ENCODE results near the gene TENM3.

TENM3 gene

DNA sequence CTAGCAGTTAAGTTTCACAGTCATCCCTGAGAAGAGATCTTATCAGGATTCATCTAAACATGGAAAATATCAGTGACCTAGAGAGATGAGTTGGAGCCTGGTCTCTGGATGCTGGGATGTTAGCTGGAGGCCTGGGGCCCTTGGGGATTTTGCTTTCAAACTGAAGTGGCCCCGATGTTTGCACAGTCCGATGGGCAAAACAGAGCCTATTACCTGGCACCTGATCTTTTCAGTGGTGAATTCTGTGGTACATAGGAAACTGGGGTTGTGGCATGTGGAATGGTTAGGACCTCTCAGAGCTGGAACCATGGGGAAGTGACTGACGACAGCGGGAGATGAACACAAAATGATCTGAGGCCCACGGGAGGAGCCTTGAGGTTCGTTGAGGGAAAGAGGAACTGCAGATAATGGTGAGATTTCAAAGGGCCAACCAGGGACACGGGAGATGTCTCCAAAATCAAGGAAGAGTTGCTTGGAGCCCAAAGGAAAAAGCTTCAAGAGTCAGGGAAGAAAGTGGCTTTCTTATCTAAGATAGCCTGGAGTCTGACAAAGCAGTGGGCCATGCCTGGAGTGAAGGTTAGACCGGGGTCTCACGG, 17.8 kb upstream of the TENM3 start:
- H3K4me3 ChIP-seq (ENCODE audit: low read depth, low read length): no peak overlapping the region
- DNase-seq (ENCODE audit: low read depth): no peak
- TF ChIP-seq, protein P1, sequence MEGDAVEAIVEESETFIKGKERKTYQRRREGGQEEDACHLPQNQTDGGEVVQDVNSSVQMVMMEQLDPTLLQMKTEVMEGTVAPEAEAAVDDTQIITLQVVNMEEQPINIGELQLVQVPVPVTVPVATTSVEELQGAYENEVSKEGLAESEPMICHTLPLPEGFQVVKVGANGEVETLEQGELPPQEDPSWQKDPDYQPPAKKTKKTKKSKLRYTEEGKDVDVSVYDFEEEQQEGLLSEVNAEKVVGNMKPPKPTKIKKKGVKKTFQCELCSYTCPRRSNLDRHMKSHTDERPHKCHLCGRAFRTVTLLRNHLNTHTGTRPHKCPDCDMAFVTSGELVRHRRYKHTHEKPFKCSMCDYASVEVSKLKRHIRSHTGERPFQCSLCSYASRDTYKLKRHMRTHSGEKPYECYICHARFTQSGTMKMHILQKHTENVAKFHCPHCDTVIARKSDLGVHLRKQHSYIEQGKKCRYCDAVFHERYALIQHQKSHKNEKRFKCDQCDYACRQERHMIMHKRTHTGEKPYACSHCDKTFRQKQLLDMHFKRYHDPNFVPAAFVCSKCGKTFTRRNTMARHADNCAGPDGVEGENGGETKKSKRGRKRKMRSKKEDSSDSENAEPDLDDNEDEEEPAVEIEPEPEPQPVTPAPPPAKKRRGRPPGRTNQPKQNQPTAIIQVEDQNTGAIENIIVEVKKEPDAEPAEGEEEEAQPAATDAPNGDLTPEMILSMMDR (conservative IDR thresholded peaks at IDR 0.05; ENCODE audit: low read depth, low read length): no peak

DNA sequence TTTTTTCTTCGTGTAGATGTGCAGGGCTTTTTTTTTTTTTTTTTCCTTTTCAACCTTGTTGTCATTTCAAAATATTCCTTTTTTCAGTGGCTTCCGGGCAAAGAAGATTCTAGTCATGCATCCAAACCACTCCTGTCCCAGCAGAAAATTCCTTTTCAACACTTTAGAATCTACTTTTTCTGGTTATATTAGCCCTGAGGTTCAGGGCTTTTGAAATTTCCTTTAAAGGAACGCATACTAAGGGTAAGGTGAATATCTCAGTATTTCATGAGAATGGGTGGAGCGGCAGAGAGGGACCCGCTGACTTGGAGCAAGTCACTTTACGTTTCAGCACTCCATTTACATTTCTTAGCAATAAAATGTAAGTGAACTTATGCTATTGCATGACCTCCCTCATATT, 15.6 kb upstream of the TENM3 start:
- DNase-seq (ENCODE audit: low read depth): no peak
- TF ChIP-seq, protein P1 (conservative IDR thresholded peaks at IDR 0.05; ENCODE audit: low read depth, low read length): no peak
- H3K4me3 ChIP-seq (ENCODE audit: low read depth, low read length): no peak overlapping the region

DNA sequence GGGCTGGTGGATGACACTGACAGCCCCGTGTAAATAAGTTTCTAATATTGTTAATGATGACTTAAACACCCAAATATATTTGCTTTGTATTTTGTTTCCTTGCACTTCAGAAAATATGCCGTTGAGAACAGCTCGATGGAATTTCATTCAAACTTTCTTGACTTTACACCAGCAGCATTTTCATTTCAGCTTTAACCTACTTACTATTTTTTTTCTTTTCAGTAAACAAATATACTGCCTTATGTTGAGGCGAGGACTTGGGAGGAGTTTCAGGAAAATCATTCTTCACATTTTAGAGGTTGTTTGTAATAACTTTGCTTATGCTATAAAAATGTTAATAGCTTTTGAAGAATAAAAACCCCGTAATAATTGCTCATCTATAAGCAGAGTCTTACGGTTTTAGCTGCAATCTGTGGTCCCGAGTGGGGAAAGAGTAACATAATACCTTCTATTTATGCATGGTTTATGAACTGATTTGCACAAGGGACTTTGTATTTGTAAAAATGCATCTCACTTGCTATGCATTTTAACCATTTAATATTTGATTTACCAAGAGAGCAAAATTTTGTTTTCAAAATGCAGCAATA, 14.1 kb upstream of the TENM3 start:
- DNase-seq (ENCODE audit: low read depth): no peak
- no peak overlapping the region for H3K4me3 ChIP-seq (ENCODE audit: low read depth, low read length)
- TF ChIP-seq, protein P1 (conservative IDR thresholded peaks at IDR 0.05; ENCODE audit: low read depth, low read length): no peak

DNA sequence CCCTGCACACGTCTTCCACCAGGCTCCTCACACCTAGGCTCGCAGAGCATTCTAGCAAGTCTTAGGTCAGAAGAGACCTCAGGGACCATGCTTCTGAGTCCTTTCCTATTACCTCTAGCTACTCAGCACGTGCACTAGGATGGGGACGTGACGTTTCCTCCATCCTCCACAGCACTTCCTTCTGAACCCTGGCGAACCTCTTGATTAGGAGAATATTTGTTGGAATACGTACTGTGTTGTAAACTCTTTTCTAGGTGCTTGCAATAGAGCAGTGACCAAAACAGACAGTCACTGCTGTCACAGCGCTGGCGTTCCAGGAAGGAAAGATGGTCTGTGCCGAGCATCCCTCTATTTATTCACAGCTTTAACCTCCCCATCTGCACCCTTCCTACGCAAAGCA, 12.9 kb upstream of the TENM3 start:
- TF ChIP-seq, protein P1 (conservative IDR thresholded peaks at IDR 0.05; ENCODE audit: low read depth, low read length): no peak
- no peak overlapping the region for H3K4me3 ChIP-seq (ENCODE audit: low read depth, low read length)
- DNase-seq (ENCODE audit: low read depth): no peak

DNA sequence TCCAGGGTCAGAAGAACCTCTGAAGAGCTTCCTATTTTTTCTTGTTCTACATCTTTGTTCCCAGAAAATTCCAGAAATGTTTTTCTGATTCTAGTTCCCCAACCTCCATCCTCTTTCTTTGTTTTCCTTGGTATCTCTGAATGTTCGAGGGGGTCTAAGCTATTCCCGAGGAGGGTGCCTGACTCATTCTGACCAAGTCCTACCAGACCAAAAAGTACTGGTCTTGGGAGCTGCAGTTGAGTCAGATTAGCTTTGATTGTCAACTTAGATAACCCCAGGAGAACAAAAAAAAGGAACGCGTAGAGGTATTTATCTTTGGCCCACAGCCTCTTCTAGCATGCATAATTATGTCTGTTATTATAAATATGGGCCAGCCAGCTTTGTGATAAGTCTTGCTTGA, 12.1 kb upstream of the TENM3 start:
- TF ChIP-seq, protein P1 (conservative IDR thresholded peaks at IDR 0.05; ENCODE audit: low read depth, low read length): no peak
- no peak overlapping the region for H3K4me3 ChIP-seq (ENCODE audit: low read depth, low read length)
- DNase-seq (ENCODE audit: low read depth): no peak

DNA sequence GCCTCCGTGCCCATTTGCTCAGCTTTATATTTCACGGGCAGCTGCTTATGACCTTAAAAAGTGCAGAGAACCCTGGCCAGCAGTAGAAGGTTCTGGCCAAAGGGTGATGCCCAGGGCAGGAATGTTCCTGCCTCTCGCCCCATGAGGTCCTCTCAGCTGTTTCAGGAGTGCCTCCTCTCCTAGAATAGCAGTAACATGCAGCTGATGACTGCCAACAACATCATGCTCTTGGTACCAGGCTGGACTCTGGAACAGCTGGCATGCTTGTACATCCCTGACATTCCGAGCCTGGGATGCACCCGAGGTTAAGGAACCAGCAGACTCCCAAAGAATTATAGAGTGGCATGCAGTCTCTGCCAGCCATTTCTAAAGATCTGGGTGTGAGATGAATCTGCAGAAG, 11.7 kb upstream of the TENM3 start:
- TF ChIP-seq, protein P1 (conservative IDR thresholded peaks at IDR 0.05; ENCODE audit: low read depth, low read length): no peak
- H3K4me3 ChIP-seq (ENCODE audit: low read depth, low read length): no peak overlapping the region
- no peak for DNase-seq (ENCODE audit: low read depth)

All from choroid plexus epithelial cell (primary cell).